Parathyroid adenoma (tissue), 2 donors: ENCODE results near the gene LITAF.
"Not testable (repeated sequence)": the region's sequence is repeated elsewhere in the genome, so short reads cannot be mapped to it uniquely, and the experiment has no call there.

Experiments used
- H2AFZ ChIP-seq: fragments of 300-600 bp; sonication (generic); one replicate; pipeline ENCODE4 v1.7.0; 2017; ENCODE audit warnings: antibody characterized with exemption, mild to moderate bottlenecking
- H3K27ac ChIP-seq: fragments of 300-600 bp; sonication (generic); one replicate; pipeline ENCODE4 v1.7.0; 2017
- H3K27me3 ChIP-seq: fragments of 300-600 bp; sonication (generic); one replicate; pipeline ENCODE4 v1.7.0; 2017; ENCODE audit warnings: low read length; ENCODE audit not compliant: control insufficient read depth, insufficient read depth
- H3K36me3 ChIP-seq: fragments of 300-600 bp; sonication (generic); one replicate; pipeline ENCODE4 v1.7.0; 2017; ENCODE audit warnings: low read length; ENCODE audit not compliant: control insufficient read depth, insufficient read depth
- H3K4me1 ChIP-seq: fragments of 300-600 bp; sonication (generic); one replicate; pipeline ENCODE4 v1.7.0; 2017; ENCODE audit warnings: control low read depth
- H3K4me2 ChIP-seq: fragments of 300-600 bp; sonication (generic); one replicate; pipeline ENCODE4 v1.7.0; 2017; ENCODE audit warnings: low read length
- H3K4me3 ChIP-seq: fragments of 300-600 bp; sonication (generic); one replicate; pipeline ENCODE4 v1.7.0; 2017; ENCODE audit warnings: low read depth, low read length
- H3K79me2 ChIP-seq: fragments of 300-600 bp; sonication (generic); one replicate; pipeline ENCODE4 v1.7.0; 2017; ENCODE audit warnings: control low read depth
- H3K9ac ChIP-seq: fragments of 300-600 bp; sonication (generic); one replicate; pipeline ENCODE4 v1.7.0; 2017; ENCODE audit warnings: mild to moderate bottlenecking
- H3K9me3 ChIP-seq: fragments of 300-600 bp; sonication (generic); one replicate; pipeline ENCODE4 v1.7.0; 2017; ENCODE audit warnings: low read length; ENCODE audit not compliant: control insufficient read depth
- CTCF ChIP-seq: fragments of 300-600 bp; sonication (generic); IDR thresholded peaks from one replicate; pipeline ENCODE4 v1.7.0; 2017; ENCODE audit warnings: antibody characterized with exemption, mild to moderate bottlenecking
- donor health status: primary hyperparathyroidism.

LITAF gene

GRCh38 chr16:11562411-11562810 lies 24.3 kb downstream of the LITAF start:
- no peak for TF ChIP-seq CTCF
- Histone ChIP-seq H3K4me2 (no peak overlapping the region), H3K9ac (no peak overlapping the region), H3K9me3 (no peaks in the 10 kb centered on the region), H3K27me3 (no peaks in the 10 kb centered on the region), H2AFZ (no peak overlapping the region), H3K79me2 (peaks cover 12% of the 10 kb centered on the region), H3K27ac (no peak overlapping the region), H3K4me3 (no peak overlapping the region), H3K36me3 (no peaks in the 10 kb centered on the region), H3K4me1 (no peaks in the 10 kb centered on the region)

DNA sequence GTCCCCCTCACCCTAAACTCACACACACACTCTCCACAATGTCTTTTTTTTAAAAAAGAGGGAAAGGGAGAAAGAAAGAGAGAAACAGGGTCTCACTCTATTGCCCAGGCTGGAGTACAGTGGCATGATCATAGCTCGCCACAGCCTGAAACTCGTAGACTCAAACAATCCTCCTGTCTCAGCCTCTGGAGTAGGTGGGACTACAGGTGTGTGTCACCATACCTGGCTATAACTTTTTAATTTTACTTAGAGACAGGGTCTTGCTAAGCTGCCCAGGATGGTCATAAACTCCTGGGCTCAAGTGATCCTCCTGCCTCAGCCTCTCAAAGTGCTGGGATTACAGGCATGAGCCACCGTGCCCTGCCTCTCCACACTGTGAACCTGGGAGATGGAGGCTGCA lies 24.9 kb downstream of the LITAF start:
- H3K9ac ChIP-seq = no peak overlapping the region
- H3K9me3 ChIP-seq = no peaks in the 10 kb centered on the region
- no peak for TF ChIP-seq CTCF
- no peak overlapping the region for H3K4me2 ChIP-seq
- no peak overlapping the region for H2AFZ ChIP-seq
- H3K36me3 ChIP-seq = no peaks in the 10 kb centered on the region
- no peaks in the 10 kb centered on the region for H3K4me1 ChIP-seq
- no peak overlapping the region for H3K27ac ChIP-seq
- peaks cover 12% of the 10 kb centered on the region for H3K79me2 ChIP-seq
- no peak overlapping the region for H3K4me3 ChIP-seq
- H3K27me3 ChIP-seq = no peaks in the 10 kb centered on the region

GRCh38 chr16:11561454-11561805 lies 25.3 kb downstream of the LITAF start:
- no peak overlapping the region for H3K4me3 ChIP-seq
- no peak overlapping the region for H2AFZ ChIP-seq
- no peaks in the 10 kb centered on the region for H3K27me3 ChIP-seq
- H3K79me2 ChIP-seq = peaks cover 12% of the 10 kb centered on the region
- H3K9me3 ChIP-seq = no peaks in the 10 kb centered on the region
- no peak overlapping the region for H3K4me2 ChIP-seq
- no peak for TF ChIP-seq CTCF
- H3K27ac ChIP-seq = peak overlapping the region; percentile 36
- no peaks in the 10 kb centered on the region for H3K4me1 ChIP-seq
- no peaks in the 10 kb centered on the region for H3K36me3 ChIP-seq
- H3K9ac ChIP-seq = no peak overlapping the region

DNA sequence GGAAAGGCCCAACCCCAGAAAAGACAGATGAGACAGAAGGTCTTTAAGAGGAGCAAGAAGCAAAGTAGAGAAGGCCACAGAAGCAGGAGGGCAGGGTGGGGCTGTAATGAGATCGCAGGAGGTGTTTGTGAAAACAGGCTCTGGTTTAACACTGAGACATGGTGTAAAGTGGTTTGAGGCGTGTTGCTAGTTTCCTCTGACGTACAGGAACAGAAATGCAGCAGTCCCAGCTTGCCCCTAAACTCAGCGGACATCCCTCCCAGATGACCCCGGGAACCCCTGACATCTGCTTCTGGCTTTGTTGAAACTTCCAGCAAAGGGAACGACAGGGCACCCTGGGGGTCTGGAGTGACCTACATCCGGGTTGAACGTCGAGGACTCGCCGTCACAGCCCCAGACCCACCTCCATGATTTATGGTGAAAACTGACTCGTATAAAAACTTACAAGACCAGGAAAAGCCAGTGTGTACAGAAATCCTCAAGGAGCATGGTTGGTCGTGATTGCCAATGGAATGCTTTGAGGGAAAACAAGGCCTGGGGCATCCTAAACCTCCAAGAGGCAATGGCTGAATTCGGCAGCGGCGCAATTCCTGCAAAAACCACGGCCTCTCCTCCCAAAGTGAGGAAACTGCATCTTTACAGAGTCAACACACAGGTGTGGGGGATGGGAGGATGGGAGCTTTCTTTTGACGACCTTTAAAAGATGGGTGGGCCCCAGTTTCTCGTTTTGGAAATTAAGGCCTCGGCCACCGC lies 25.8 kb downstream of the LITAF start:
- H3K9ac ChIP-seq = no peak overlapping the region
- H2AFZ ChIP-seq = no peak overlapping the region
- no peak for TF ChIP-seq CTCF
- no peaks in the 10 kb centered on the region for H3K36me3 ChIP-seq
- H3K4me2 ChIP-seq = no peak overlapping the region
- H3K4me1 ChIP-seq = no peaks in the 10 kb centered on the region
- peaks cover 9% of the 10 kb centered on the region for H3K79me2 ChIP-seq
- no peaks in the 10 kb centered on the region for H3K27me3 ChIP-seq
- no peak overlapping the region for H3K4me3 ChIP-seq
- H3K27ac ChIP-seq = peak overlapping the region; percentile 36
- H3K9me3 ChIP-seq = no peaks in the 10 kb centered on the region

DNA sequence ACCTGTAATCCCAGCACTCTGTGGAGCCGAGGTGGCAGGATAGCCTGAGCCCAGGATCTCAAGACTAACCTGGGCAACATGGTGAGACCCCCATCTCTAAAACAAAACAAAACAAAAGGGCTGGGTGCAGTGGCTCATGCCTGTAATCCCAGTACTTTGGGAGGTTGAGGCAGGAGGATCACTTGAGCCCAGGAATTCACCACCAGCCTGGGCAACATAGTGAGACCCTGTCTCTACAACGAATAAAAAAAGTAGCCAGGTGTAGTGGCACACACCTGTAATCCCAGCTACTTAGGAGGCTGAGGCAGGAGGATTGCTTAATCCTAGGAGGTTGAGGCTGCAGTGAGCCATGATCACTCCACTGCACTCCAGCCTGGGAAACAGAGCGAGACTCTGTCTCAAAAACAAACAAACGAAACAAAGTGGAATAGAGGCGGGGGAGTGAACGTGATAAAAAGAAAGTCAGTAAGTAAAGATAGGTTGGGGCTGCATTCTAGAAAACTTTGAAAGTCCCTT lies 28.4 kb downstream of the LITAF start:
- H2AFZ ChIP-seq, H3K4me1 ChIP-seq, H3K9me3 ChIP-seq, H3K27me3 ChIP-seq, H3K4me3 ChIP-seq, H3K9ac ChIP-seq, H3K36me3 ChIP-seq, H3K4me2 ChIP-seq, H3K79me2 ChIP-seq, H3K27ac ChIP-seq: not testable (repeated sequence)
